Stimulated activated CD4-positive, alpha-beta T cell treated with anti-CD3 and anti-CD28 coated beads, Interleukin-15, amount 100 ng/mL, for 1 hour (primary cell): ENCODE data around the gene IGFBP4.
A peak's percentile ranks its signal among the peaks of the same experiment; 100 is the strongest.

Source experiments
- DNase-seq, 2 donors: peaks; one replicate each; pipeline ENCODE4 v3.0.0-alpha.2; 2020; ENCODE audit warnings: low read depth in 1 of 2, low spot score in 1 of 2

Gene IGFBP4

GRCh38 chr17:40470932-40471828, 27.9 kb downstream of the IGFBP4 start:
- no peak for DNase-seq

GRCh38 chr17:40471846-40472732, 28.8 kb downstream of the IGFBP4 start:
- DNase-seq, result no peak

DNA sequence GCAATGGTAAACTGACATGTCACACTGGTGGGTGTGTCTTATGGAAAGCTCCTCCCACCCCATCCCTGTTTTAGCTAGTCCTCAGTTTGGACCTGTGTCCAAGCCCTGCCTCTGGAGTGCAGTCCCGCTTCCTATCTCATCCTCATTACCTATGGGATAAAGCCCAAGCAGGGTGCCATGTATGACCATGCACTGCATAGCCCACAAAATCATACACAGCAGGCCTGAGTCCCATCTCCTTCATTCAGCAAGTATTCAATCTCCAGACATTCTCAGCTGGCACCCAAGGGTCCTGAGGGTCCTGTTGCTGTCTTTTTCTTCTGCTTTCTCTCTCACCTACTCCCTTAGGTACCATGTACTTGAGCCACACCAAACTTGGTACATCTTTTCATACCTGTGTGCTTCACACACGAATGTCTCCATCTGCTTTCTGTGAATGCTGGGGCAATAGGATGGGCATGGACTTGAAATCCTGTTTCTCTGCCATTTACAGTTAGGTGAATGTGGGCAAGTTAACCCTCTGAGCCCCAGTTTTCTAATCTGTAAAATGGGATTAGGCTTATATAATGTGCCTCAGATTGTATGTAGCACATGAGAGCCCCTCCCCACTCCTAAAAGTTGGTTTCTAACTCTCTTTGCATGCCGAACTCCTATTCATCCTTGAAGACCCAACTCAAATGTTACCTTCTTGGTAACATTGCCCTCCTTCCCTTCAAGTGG, 29.6 kb downstream of the IGFBP4 start:
- no peak for DNase-seq

DNA sequence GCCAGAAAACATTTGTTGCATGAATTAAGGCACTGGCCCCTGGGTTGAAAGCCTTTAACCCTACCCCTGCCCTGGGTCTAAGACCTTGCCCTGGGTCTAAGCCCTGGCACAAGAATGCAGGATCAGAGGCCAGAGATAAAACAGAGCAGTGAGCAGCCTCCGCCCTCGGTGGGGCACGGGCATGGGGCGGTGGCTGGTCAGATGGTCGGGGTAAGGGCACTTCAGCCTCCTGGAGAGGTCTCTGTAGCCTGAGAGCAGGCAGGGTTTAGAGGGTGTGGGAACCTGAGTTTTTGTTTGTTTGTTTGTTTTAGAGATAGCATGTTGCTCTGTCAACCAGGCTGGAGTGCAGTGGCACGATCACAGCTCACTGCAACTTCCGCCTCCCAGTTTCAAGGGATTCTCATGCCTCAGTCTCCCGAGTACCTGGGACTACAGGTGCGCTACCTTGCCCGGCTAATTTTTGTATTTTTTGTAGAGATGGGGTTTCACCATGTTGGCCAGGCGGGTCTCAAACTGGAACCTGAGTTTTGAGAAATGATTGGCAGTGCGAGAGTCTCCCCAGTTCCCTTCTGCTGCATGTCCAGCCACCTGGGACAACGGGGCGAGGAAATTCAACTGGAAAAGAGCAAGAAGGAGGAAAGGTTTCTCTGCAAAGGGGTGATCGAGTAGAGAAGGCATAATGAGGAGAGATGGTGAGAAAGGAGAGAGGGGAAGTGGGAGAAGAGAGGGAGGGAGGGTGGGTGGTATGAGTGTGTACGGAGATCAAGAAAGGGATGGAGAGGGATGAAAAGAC, 30.5 kb downstream of the IGFBP4 start:
- DNase-seq, result no peak

DNA sequence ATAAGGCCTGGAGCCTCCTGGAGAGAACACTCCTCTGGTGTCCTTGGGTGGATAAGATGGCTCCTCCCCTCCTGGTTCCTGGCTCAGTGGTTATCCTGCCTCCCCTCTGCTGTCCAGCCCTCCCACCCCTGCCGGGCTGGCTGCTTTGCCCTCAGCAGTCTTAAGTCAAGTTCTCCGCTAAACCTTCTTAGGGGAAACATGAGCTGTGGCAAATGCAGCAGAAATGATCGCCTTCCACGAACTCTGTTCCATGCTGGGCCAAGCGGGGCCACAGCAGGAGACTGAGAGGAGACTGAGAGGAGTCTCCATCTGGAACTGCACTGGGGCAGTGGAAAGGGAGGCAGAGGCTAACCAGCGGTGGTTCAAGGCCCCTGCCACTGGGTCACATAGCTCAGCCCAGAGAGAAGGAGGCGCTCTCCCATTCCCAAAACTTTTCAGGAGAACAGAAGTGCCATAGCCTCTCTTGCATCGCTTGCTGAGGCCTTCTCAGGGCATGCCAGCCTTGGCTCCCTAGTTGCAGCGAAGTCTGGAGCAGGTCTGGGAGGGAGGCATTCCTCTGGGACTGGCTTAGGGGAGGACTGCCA, 31.3 kb downstream of the IGFBP4 start:
- DNase-seq, result no peak

- DNase-seq, result no peak
Observed at GRCh38 chr17:40475234-40475908, 32.1 kb downstream of the IGFBP4 start.

DNA sequence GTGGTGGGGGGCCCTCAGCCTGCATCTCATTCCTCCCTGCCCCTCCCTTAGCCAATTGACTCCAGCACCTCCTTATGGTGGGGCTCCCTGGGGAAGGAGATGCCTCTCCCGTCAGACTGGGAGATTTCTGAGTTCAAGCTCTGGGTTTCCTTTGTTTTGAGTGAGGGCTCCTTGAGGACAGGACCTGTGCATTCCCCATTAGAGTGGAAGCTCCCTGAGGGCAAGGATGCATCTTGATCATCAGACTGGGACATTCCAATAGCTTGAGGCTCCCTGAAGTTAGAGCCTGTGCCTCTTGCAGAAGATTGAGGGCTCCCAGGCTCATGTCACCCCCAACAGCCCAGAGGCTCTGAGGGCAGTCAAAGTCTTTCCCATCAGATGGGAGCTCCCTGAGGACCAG, 34.5 kb downstream of the IGFBP4 start:
- no peak for DNase-seq

- no peak for DNase-seq
Observed at GRCh38 chr17:40478486-40478885, 35.2 kb downstream of the IGFBP4 start.

GRCh38 chr17:40479754-40480480, 36.7 kb downstream of the IGFBP4 start:
- no peak for DNase-seq

- DNase-seq, result peak; percentile 57 to 66
Observed at GRCh38 chr17:40480501-40481003, 37.3 kb downstream of the IGFBP4 start.

DNA sequence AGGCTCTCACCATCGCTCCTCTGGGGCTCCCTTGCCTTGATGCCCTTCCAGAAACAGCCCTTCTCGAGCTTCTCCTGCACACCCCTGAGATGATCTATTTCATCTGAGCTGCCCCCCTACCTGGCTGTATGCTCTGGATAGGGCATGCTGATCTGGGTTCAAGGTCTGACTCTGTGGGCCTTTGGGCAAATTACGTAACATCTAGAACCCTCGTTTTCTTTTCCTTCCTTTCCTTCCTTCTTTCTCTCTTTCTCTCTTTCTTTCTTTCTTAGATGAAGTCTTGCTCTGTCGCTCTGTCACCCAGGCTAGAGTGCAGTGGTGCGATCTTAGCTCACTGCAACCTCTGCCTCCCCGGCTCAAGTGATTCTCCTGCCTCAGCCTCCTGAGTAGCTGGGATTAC, 37.9 kb downstream of the IGFBP4 start:
- no peak for DNase-seq

DNA sequence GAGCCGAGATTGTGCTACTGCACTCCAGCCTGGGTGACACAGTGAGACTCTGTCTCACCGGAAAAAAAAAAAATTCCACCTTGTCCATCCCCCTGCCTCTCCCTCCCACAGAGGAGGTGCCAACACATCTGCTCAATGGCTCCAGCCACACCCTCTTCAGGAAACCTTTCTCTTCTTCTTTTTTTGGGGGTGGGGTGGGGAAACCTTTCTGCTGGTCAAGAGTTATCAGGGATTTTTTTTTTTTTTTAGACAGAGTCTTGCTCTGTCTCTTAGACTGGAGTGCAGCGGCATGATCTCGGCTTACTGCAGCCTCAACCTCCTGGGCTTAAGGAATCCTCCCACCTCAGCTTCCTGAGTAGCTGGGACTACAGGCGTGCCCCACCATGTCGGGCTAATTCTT, 39.5 kb downstream of the IGFBP4 start:
- DNase-seq, result no peak

- no peak for DNase-seq
Observed at GRCh38 chr17:40483679-40484078, 40.4 kb downstream of the IGFBP4 start.

DNA sequence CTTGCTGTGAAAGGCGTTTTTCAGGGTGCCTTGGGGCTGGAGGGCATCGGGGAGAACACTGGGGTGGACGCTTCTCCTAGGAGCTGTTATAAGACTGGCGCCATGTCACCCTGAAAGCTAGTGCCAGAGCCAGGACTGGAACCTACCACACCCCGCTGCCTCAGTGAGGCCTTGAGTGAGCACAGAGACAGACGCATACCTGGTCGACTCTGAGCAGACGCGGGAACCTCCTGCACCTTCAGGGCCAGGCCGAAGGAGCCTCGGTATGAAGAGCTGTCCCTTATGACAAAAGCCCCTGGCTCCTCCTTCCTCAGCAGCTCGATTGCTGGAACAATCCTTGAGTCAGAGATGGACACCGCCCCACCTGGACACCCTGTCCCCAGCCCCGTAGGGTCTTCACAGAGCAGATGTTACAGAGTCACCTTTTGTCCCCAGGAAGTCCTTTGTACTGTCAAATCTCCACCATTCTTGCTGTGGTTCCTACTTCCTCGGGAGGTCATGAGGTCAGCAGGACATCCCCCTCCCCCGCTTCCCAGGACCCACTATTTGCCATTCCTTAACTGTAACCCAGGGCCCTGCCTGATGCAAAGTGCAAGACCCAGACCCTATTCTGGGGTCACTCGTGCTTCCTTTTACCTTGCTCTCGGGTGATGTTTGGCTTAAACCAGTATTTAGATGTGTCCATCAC, 41.2 kb downstream of the IGFBP4 start:
- DNase-seq, result no peak

- DNase-seq, result no peak
Observed at GRCh38 chr17:40484973-40485530, 41.8 kb downstream of the IGFBP4 start.

DNA sequence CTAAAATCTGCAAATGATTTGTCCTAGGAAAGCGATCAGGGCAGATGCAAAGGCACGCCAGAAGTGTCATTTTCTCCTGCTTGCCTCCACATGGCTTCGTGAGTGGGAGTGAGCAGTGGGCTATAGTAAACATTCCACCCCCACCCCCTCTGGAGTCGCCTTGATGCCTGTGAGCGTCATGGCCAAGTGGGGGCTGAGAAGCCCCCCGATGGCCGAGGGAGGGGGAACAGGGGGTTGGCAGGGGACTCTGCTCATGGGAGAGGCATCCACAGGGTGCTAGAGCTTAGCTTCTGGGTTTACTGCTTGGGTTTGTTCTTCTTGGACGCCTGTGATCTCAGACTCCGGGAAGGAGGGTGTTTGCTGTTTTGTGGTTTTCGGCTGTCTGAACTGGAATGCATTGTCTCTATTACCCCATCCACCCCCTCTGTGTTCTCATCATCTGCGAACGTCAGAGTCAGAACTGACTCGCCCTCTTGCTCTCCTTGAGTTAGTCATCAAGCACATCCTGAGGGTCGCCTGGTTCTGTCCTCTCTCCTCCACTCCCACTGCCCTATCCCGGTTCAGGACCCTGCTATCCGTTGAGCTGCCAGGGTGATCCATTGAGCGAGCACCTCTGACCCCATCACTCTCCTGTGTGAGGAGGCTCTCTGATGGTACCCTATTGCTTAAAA, 42.7 kb downstream of the IGFBP4 start:
- no peak for DNase-seq
